Fibroblast of lung (primary cell): ENCODE data around the gene HGF.

Experiments
- CTCF ChIP-seq, 2 donors: IDR thresholded peaks in 1 of 2; conservative IDR thresholded peaks in 1 of 2; 1 replicate in 1 of 2; 2 replicates in 1 of 2; pipeline ENCODE4 v1.5.1; 2011 to 2012; ENCODE audit warnings: low read length in 2 of 2, control low read depth in 1 of 2, inconsistent platforms in 1 of 2, low read depth in 1 of 2, mild to moderate bottlenecking in 1 of 2
- EZH2 ChIP-seq: IDR thresholded peaks from 2 replicates; pipeline ENCODE4 v1.5.1; 2012; ENCODE audit warnings: low read length, control low read depth, mild to moderate bottlenecking; ENCODE audit errors: missing control alignments

GRCh38 chr7:81715984-81716588 is 53.8 kb downstream of the HGF start:
- peak in 1 of 2 donors; percentile 37 for TF ChIP-seq CTCF (conservative IDR thresholded peaks at IDR 0.05 in 1 of 2, IDR thresholded peaks at IDR 0.05 in 1 of 2; ENCODE audit: low read depth in 1 of 2, low read length in 2 of 2)
- TF ChIP-seq EZH2: no peak
